GM21367 (cell line): Measurements from ENCODE around the gene TFEB.

ENCODE experiments used
- ATAC-seq: cut with Tn5 transposase; IDR thresholded peaks from one replicate; pipeline ENCODE4 v1.9.1; 2021; ENCODE audit not compliant: unreplicated experiment

TFEB gene

DNA sequence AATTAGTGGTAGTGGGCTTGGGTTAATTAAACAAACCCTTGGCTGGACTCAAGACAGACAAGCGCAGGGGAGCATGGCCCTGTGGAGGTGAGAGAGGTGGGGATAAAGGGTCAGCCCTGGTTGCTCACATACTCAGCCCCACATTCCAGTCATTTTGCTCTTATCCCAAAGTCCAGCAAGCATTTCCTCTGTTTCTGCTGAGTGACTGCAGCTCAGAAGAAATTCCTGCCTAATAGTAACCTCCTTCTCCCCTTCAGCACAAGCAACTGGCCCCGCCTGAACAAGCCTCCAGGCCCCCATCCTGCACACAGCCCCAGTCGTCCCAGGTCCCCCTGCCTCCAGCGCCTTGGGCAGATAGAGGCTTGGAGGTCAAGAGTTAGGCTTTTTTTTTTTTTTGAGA, 3.6 kb upstream of the TFEB start:
- ATAC-seq = no peak

DNA sequence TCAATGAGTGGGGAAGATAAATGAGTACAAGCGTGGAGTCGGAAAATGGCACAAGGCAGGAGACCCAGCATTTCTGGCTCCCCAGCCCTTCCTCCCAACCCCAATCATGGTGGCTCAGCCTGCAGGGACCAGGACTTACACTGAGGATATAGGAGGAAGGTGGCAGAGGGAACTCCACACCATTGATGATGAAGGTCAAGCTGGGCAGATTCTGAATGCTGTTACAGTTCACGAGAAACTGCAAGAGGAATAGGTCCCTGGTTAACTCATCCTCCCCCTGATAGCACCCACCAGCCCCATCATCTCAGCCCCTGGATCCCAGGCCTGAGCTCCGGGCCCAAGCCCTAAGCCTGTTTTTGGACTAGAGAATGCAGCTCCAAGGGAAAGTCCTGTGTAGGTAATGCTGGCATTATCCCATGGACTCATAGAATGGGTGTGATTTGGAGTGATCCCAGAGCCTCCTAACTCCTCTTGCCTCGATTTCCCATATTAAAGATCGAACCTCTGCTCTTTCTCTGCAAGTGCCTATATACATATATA, 2.3 kb upstream of the TFEB start:
- ATAC-seq = no peak

DNA sequence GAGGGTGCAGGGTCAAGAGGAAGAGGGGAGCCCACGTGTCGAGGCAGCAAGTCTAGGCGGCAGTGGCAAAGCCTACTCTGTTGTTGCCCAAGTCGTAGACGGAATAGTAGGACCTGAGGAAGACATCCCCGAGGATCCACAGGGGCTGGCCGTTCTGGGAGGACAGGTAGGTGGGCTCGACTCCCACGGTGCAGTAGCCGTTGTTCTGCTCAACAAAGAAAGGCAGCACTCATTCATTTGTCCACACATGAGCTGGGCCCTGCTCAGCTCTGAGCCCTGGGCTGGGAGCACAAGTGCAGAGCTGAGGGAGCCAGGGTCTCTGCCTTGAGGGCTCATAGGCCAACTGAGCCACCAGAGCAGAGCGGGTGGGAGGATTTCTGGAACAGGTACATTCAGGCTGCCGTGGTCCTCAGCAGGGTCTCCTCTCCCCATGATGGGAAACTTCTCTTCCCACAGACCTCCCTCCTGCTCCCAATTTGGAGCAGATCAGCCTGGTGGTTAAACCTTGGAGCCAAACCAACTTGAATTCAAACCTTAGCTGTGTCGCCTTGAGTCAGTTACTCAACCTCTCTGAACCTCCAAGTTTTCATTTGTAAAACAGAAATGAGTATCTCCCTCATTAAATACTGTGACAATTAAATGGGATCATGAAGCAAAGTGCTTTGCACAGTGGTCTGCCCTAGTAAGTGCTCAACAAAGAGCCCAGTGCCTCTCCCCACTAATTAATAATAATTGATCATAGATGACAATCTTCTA, 1.6 kb upstream of the TFEB start:
- no peak for ATAC-seq

GRCh38 chr6:41736186-41736733, 852 bp upstream of the TFEB start:
- no peak for ATAC-seq

DNA sequence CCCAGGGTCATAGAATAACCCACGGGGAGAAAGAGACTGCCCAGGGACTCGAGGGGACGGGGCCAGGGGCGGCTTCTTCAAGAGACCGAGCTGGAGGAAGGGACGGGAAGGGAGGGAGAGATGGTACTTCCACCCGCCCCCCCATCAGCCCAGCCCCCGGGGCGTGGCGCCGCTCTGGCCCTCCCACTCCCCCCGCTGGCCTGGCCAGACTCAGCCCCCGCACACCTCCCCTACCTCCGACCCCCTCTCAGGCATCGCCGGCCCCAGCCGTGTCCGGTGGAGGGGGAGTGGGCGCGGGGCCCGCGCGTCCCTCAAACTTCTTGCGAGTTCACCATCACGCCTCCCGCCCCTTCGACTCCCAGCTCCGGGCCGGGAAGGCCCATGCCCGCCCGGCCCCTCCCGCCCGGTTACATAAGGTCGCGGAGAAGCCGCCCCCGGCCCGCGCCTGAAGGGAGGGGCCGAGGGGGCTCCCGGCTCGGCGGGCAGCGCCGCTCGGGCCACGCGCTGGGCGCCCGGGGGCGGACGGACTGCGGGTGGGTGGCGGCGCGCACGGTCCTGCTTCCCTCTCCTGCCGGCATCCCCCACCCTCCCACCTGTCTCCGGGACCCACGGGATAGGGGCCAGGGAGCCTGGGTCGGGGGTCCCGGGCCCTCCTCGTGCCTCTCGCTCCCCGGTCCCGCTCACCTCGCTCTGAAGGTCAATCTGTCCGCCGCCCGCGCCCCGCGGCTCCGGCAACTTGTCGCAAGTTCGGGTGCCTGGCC, 562 bp downstream of the TFEB start:
- no peak for ATAC-seq

GRCh38 chr6:41733707-41734665, 1.4 kb downstream of the TFEB start:
- ATAC-seq = peak; percentile 32

DNA sequence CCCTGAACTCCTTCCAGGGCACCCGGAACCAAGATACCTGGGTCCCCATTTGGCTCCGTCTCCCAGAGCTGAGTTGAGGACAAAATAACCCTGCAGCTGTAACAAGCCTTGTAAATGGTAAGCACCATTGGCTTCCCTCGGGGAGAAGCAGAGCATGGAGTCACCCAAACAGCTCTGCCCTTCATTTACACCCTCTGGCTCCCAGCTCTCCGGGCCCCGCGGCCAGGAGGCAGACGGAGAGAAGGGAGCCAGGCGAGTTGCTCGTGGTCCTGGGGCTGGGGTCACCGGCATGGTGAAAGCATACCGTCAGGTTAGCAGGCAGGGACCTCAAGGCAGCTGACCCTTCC, 2.1 kb downstream of the TFEB start:
- ATAC-seq = no peak

DNA sequence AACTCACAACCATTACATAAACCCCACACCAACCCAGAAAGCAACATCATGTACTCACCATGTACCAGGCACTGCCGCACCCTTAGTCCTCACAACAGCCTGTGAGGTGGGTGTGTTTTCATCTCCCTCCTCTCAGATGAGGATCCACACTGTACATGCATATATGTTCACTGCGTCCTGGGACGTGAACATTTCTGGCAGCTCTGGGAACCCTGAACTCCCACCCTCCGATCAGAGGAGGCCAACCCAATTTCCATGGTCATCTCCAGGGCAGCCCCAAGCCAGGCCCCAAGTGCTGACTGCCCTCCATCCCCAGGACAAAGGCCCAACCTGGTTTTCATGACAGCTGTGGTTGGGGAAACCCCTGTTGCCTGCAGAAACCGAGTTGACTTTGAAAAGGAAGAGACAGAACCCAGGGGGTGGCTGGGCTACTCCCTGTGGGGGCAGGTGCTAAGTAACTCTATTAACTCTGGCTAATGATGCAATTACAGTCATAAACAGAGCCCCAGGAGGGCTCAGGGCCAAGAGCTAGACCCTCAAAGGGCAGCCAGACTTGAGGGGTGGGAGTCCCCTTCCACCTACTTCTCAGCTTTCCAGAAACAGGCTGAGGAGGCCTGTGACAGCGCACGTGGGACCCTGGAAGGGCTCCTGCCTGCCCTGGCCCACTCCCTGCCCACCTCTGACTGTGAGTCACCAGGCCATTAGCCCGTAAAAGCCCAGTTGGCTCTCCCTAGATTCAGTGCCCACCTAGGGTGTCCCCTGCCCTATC, 2.6 kb downstream of the TFEB start:
- ATAC-seq = peak; percentile 27

DNA sequence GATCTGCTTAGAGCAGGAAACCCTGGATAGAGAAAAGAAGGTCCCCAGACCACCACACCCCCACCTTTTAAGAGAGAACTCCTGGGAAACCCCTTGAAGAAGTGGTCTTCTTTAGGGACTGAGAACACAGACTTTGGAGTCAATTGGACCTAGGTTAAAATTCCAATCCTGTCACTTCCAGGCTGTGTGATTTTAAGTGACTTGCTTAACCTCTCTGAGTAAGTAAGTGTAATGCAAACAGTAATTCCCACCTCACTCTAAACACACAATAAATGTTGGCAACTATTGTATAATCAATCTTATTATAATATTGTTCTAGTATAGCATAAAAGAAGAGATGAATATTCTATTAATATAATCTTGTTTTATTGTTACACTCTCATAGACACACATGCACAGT, 3.3 kb downstream of the TFEB start:
- ATAC-seq = no peak

- no peak for ATAC-seq
These were observed 3.8 kb downstream of the TFEB start for GRCh38 chr6:41731561-41732086.

GRCh38 chr6:41730531-41731436, 4.6 kb downstream of the TFEB start:
- ATAC-seq = no peak

GRCh38 chr6:41729624-41730023, 5.8 kb downstream of the TFEB start:
- ATAC-seq = no peak

- no peak for ATAC-seq
These were observed 6.5 kb downstream of the TFEB start for GRCh38 chr6:41728954-41729353.

DNA sequence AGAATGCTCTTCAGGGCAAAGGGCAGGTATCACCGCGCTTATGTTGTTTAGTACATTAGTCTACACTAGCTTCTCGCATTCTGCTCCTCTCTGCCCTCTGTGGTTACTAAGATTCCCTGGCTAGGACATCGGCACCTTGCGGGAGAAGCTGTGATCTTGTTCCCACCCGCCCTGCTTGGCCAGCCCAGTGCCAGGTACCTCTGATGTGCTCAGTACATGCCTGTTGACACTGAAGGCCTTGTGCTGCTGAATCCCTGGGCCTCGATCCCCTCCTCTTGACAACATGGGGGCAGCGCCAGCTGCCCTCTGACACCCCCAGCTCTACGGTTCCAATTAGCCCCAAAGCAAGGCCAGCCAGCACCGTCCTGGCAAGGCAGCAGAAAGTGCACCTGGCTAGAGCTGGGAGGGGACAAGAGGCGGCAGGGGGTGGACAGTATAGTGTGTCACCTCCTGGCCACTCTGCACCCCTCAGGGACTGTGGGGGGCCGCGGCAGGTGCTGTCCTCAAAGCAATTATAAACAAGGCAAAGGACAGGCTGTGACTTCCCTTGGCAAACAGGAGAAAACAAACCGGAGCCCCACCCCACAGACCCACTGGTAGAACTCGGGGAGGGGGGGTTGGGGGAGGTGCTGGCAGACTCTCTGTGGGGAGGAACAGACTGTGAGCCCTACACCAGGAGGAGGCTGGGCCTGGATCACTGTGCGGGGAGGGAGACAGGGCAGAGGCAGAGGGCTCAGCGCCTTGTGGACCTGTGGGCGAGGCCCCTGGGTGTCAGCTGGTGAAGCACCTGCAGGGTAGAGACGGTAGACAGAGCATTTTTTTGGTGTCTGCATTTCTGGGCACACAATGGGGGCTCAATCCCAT, 7.1 kb downstream of the TFEB start:
- ATAC-seq = no peak

DNA sequence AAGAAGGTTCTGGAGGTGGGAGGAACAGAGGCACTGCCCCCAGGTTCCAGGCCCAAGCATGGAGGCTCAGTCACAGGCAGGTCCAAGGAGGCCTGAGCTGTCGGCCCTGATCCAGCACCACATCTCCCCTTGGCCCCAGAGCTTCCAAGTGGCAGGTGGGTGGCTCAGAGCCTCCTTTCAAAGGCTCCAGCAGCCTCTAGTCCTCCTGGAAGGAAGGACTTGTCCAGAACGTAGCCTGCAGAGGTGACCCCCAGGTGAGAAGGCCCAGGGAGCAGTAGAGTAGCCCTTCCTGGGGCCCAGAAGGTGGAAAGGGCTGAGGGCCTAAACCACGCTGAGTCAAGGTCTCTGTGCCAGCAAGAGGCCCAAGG, 7.7 kb downstream of the TFEB start:
- no peak for ATAC-seq

DNA sequence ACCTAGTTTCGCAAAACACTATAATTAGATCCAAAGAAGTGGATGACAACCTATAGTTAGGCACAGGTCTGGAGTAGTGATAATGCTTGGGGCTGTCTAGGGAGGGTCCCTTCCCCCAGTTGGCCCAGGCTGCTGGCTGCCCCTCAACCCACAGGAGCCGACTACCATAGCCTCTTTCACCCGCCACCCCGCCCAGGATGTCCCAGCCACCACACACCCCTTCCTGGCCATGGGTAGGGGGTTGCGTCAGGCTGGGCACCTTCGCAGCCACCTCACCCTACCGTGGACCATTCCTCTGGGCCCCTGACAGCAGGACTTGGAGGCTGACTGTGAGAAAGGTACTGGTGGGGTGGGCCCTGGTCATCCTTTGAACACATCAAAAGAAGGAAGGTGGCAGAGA, 8.5 kb downstream of the TFEB start:
- ATAC-seq = no peak

- ATAC-seq = no peak
These were observed 10.6 kb downstream of the TFEB start for GRCh38 chr6:41724586-41725501.
